ENCODE data around the gene ATP8B1.

DNA sequence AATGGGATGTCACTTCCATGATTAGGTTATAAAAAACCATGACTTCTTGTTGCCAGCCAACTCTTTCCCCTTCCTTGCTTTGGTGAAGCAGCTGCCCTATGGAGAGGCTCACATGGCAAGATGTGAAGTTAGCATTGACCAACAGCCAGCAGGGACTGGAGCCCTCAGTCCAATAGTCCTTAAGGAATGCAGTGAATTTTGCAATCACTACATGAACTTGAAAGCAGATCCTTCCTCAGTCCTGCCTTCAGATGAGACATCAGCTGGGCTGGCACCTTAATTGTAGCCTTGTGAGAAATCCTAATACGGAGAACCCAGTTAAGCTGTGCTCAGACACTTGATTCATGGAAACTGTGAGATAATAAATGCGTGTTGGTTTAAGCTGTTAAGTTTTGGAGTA, 61.8 kb downstream of the ATP8B1 start:
- no peak for TF ChIP-seq CHD1 (IDR thresholded peaks at IDR 0.05; ENCODE audit: low read depth, low read length)
- no peak for TF ChIP-seq NRF1 (IDR thresholded peaks at IDR 0.05; ENCODE audit: low read depth, low read length)
- no peak for TF ChIP-seq EP300 (IDR thresholded peaks at IDR 0.05; ENCODE audit: borderline replicate concordance in 1 of 2, low read depth in 2 of 2, low read length in 2 of 2)
- TF ChIP-seq SIN3A (conservative IDR thresholded peaks at IDR 0.05 in 1 of 2, IDR thresholded peaks at IDR 0.05 in 1 of 2; ENCODE audit: low read depth in 1 of 2, low read length in 2 of 2): no peak
- no peak for TF ChIP-seq POLR2A (IDR thresholded peaks at IDR 0.05; ENCODE audit: control extremely low read depth in 1 of 2, low read depth in 2 of 2, low read length in 2 of 2)
- TF ChIP-seq POLR2AphosphoS5 (IDR thresholded peaks at IDR 0.05; ENCODE audit: low read depth, low read length): no peak
- no peak for TF ChIP-seq USF2 (IDR thresholded peaks at IDR 0.05; ENCODE audit: low read length)
- TF ChIP-seq, protein P1, sequence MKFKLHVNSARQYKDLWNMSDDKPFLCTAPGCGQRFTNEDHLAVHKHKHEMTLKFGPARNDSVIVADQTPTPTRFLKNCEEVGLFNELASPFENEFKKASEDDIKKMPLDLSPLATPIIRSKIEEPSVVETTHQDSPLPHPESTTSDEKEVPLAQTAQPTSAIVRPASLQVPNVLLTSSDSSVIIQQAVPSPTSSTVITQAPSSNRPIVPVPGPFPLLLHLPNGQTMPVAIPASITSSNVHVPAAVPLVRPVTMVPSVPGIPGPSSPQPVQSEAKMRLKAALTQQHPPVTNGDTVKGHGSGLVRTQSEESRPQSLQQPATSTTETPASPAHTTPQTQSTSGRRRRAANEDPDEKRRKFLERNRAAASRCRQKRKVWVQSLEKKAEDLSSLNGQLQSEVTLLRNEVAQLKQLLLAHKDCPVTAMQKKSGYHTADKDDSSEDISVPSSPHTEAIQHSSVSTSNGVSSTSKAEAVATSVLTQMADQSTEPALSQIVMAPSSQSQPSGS (IDR thresholded peaks at IDR 0.05; ENCODE audit: low read length): no peak
- TF ChIP-seq, protein P2, sequence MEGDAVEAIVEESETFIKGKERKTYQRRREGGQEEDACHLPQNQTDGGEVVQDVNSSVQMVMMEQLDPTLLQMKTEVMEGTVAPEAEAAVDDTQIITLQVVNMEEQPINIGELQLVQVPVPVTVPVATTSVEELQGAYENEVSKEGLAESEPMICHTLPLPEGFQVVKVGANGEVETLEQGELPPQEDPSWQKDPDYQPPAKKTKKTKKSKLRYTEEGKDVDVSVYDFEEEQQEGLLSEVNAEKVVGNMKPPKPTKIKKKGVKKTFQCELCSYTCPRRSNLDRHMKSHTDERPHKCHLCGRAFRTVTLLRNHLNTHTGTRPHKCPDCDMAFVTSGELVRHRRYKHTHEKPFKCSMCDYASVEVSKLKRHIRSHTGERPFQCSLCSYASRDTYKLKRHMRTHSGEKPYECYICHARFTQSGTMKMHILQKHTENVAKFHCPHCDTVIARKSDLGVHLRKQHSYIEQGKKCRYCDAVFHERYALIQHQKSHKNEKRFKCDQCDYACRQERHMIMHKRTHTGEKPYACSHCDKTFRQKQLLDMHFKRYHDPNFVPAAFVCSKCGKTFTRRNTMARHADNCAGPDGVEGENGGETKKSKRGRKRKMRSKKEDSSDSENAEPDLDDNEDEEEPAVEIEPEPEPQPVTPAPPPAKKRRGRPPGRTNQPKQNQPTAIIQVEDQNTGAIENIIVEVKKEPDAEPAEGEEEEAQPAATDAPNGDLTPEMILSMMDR (IDR thresholded peaks at IDR 0.05; ENCODE audit: control extremely low read depth in 1 of 3, insufficient read depth in 1 of 3, low read depth in 1 of 3, low read length in 3 of 3): no peak
- no peak for TF ChIP-seq GABPA (IDR thresholded peaks at IDR 0.05; ENCODE audit: borderline replicate concordance, insufficient read depth, low read length)
- no peak for TF ChIP-seq EZH2 (IDR thresholded peaks at IDR 0.05; ENCODE audit: low read depth, low read length, severe bottlenecking)
- TF ChIP-seq POU5F1 (IDR thresholded peaks at IDR 0.05; ENCODE audit: low read depth, low read length): no peak
- TF ChIP-seq KDM1A (IDR thresholded peaks at IDR 0.05; ENCODE audit: borderline replicate concordance, low read length): no peak

Data from H1 (cell line).